Stomach smooth muscle (tissue), 2 donors: Measurements from ENCODE around the gene HHAT.

ENCODE experiments used
- H3K27ac ChIP-seq: one replicate; pipeline ENCODE4 v1.7.0; 2013; ENCODE audit warnings: mild to moderate bottlenecking, low read length, inconsistent platforms
- H3K27me3 ChIP-seq, 2 donors: one replicate each; pipeline ENCODE4 v1.7.0; 2013; ENCODE audit warnings: low read length in 2 of 2; ENCODE audit not compliant: insufficient read depth in 2 of 2, control insufficient read depth in 1 of 2
- H3K36me3 ChIP-seq, 2 donors: one replicate each; pipeline ENCODE4 v1.7.0; 2013; ENCODE audit warnings: low read length in 2 of 2; ENCODE audit not compliant: control insufficient read depth in 2 of 2, insufficient read depth in 2 of 2
- H3K4me1 ChIP-seq: one replicate; pipeline ENCODE4 v1.7.0; 2013; ENCODE audit warnings: low read length; ENCODE audit not compliant: control insufficient read depth, insufficient read depth
- H3K4me3 ChIP-seq, 2 donors: one replicate each; pipeline ENCODE4 v1.7.0; 2013; ENCODE audit warnings: low read length in 2 of 2
- H3K9ac ChIP-seq, 2 donors: one replicate each; pipeline ENCODE4 v1.7.0; 2013; ENCODE audit warnings: low read length in 2 of 2, mild to moderate bottlenecking in 1 of 2
- H3K9me3 ChIP-seq, 2 donors: one replicate each; pipeline ENCODE4 v1.7.0; 2013; ENCODE audit warnings: low read length in 2 of 2; ENCODE audit not compliant: control insufficient read depth in 2 of 2
- donor health status: healthy.
- donor health status: Pancreatic carcinoma.

The HHAT gene

DNA sequence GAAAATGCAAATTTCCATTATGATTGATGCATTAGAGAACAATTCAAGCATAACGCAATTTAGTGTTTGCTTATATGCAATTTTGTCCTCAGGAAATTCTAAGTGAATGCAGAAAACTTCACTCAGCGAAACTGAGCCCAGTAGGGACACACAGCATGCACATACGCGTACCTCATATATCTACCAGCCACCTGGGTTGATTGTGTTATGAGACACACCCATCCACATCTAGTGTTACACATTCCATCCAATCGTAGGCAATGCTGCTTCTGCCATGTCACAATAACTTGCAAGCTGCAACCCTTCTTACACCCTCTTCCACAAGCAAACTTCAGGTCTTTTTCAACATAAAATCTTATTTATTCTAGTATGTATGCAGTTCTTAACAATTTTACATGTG, 312.9 kb downstream of the HHAT start:
- Histone ChIP-seq H3K36me3 (no peaks in the 10 kb centered on the region), H3K4me3 (no peak overlapping the region), H3K9ac (no peak overlapping the region), H3K9me3 (no peaks in the 10 kb centered on the region), H3K27me3 (no peaks in the 10 kb centered on the region), H3K4me1 (no peaks in the 10 kb centered on the region), H3K27ac (no peak overlapping the region)

DNA sequence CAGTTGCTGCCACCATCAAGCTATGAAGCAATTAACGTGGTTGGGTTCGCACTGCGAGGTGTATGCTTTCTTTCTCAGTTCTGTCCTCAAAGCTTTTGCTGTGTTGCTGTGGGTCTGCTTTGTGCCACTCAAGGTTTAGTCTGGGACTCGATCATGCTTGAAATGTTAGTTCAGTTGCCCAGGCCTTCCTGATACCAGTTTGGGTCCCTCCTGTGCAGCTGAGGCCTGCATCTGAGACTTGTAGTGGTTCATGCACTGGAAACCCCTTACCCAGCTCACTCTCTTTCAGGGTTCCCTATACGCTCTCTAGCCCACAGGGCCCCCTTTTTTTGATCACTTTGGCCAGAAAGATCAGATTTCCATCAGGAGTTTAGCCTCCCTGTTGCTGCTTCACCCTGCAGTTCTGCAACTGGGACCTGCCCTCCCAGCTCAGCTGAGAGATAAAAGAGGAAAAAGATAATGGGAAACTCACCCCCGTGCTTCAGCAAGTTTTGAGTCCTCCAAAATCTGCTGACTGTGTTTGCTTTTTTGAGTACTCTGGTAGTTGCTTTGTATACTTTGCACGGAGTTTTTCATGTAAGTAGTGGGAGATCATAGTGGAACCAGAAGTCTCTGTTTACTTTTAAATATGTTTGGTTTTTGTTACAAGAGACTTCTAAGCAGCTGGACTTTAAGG, 317.0 kb downstream of the HHAT start:
- Histone ChIP-seq H3K27ac (no peak overlapping the region), H3K36me3 (no peaks in the 10 kb centered on the region), H3K4me3 (no peak overlapping the region), H3K4me1 (no peaks in the 10 kb centered on the region), H3K9ac (no peak overlapping the region), H3K27me3 (no peaks in the 10 kb centered on the region), H3K9me3 (no peaks in the 10 kb centered on the region)

DNA sequence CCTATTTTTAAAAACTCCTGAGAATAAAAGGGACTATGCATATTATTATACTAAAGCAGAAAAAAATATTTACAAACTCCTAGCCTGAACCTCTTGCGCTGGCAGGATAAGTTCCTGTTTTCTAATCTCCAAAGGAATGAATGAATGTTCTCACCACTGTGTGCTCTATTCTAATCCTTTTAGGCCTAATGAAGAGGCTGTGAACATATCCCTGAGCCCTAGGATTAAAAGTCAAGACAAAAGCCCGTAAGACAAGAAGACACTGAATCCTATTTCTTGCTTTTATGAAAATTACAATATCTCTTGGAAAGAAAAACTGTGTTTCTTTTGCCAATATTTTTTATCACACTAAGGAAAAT, 317.5 kb downstream of the HHAT start:
- no peaks in the 10 kb centered on the region for H3K9me3 ChIP-seq
- H3K27ac ChIP-seq, result no peak overlapping the region
- no peaks in the 10 kb centered on the region for H3K36me3 ChIP-seq
- H3K27me3 ChIP-seq, result no peaks in the 10 kb centered on the region
- H3K9ac ChIP-seq, result no peak overlapping the region
- no peaks in the 10 kb centered on the region for H3K4me1 ChIP-seq
- H3K4me3 ChIP-seq, result no peak overlapping the region

DNA sequence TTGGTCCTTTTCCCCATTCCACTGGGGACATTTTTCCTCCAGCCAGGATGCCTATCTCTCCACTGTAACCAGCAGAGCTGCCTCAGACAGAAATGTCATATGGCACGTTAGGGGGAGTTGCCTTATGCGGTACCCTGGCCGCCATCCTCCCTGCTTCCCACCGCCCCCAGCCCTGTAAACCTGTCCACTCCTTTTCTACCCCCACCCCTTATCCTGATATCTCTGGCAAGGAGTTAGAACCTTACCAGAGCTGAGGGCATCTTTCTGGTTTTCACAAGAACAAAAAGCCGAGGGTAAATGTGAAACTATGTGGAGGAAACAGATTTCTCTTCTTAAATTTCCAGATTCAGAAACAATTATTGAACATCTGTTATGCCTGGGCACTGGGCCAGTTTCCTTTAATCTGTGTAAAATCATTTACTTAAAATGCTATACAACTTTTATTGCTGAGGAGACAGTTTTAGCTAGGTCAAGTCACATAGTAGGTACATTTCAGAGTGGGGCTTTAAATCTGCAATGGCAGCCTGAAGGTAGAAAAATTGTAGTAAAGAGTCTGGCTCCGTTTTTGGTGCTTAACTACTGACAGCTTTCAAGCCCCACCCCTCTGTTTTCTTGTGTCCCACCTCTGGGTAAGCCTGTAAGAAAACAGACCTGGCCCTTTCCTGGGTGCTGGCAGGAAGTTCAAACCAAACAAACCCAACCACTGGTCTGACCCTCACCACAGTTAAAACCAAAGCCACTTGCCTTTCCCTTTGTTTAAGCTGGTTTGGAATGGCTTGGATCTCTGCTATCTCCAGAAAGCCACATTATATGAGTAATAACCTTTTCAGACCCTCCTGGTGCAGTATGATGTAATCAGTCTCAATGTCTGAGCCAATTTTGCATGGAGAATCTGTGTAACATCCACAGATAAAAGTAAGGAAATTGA, 319.0 kb downstream of the HHAT start:
- H3K9me3 ChIP-seq, result no peaks in the 10 kb centered on the region
- no peaks in the 10 kb centered on the region for H3K4me1 ChIP-seq
- no peaks in the 10 kb centered on the region for H3K27me3 ChIP-seq
- H3K27ac ChIP-seq, result no peak overlapping the region
- H3K36me3 ChIP-seq, result no peaks in the 10 kb centered on the region
- H3K9ac ChIP-seq, result no peak overlapping the region
- H3K4me3 ChIP-seq, result no peak overlapping the region

DNA sequence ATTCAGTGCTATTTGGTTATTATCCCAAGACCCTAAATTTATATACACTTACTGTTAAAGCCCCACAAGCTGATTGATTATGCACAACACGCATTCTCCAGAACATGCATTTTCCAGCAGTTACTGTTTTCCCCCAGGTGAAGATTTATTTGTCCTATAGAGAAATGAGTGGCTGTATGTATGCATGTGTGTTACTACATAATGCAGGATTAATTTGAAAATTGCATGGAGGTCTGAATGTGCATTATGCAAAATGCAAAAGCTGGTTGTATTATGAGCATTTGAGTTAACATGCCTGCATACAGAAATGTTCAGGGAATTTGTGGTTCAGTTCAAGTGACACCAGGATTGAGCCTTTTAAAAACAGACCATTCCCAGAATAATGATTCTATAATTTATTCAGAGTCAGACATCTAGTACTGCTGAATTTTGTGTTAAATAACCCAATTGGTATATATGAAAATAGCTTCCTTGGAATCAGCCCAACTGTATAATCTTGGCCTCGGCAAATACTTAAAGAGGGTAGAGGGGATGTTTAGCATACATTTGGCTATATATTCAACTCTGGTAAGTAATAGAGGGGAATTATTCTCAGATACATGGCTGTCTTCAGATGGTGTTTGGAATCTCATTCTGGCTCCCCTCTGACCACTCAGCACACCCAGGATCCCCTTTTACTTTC, 320.0 kb downstream of the HHAT start:
- Histone ChIP-seq H3K4me1 (no peaks in the 10 kb centered on the region), H3K27ac (no peak overlapping the region), H3K36me3 (no peaks in the 10 kb centered on the region), H3K4me3 (no peak overlapping the region), H3K9me3 (no peaks in the 10 kb centered on the region), H3K9ac (no peak overlapping the region), H3K27me3 (no peaks in the 10 kb centered on the region)

DNA sequence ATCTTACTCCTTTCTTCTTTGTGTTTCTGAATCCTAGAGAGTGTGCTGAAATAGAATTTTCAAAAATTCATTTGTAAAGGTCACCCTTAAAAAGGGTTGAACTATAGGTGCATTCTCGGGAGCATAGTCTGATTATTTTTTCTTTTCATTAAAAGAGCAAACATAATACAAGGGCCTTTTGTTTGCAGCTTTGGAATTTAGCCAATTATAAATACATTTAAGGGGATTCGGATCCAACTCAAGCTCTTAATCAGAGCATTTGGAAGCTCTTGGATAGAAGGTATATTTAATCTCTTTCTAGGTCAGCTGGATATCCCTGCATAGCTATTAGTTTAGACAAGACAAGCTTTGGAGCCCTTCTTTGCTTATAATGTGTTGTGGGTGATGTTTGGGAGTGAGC, 321.7 kb downstream of the HHAT start:
- Histone ChIP-seq H3K27me3 (no peaks in the 10 kb centered on the region), H3K27ac (no peak overlapping the region), H3K4me3 (no peak overlapping the region), H3K4me1 (no peaks in the 10 kb centered on the region), H3K9me3 (no peaks in the 10 kb centered on the region), H3K9ac (no peak overlapping the region), H3K36me3 (no peaks in the 10 kb centered on the region)

DNA sequence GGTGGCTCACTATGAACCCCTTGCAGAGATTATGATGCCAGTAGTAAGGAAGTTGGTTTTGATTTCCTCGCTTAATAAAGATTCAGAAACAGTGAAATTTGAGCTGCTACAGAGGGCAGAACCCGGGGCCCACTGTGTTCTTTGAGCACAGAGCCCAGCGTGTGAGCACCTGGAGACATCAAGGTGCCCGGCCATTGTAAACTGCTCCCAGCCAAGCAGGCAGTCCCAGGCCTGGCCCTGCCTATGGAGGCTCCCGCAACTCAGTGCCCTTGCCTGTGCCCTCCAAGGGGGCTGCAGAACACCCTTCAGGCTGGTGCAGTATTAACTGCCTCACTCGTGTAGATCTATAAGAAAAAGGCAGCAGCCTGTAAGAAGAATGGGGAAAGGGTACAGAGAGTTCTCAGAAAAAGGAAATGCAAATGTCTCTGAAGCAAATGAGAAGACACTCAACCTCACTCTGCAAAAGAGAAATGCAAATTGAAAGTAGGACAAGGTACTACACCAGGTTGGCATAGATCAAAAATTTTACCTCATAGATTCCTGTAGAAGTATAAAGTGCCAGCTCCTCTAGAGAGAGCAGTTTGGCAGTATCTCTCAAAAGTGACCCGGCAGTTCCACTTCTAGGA, 323.7 kb downstream of the HHAT start:
- no peaks in the 10 kb centered on the region for H3K9me3 ChIP-seq
- H3K9ac ChIP-seq, result no peak overlapping the region
- H3K27ac ChIP-seq, result no peak overlapping the region
- no peak overlapping the region for H3K4me3 ChIP-seq
- H3K4me1 ChIP-seq, result no peaks in the 10 kb centered on the region
- no peaks in the 10 kb centered on the region for H3K36me3 ChIP-seq
- H3K27me3 ChIP-seq, result no peaks in the 10 kb centered on the region

DNA sequence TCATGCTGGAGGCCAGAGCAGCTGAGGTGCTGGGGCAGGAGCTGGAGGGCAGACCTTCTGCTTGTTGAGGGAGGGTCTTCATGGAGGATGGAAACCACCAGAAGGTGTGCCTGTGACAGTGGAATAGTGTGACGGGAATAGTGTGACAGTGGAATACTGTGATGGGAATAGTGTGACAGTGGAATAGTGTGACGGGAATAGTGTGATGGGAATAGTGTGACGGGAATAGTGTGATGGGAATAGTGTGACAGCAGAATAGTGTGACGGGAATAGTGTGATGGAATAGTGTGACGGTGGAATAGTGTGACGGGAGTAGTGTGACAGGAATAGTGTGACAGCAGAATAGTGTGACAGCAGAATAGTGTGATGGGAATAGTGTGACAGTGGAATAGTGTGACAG, 325.1 kb downstream of the HHAT start:
- Histone ChIP-seq H3K9ac (no peak overlapping the region), H3K27me3 (no peaks in the 10 kb centered on the region), H3K9me3 (peaks cover 2% of the 10 kb centered on the region in 2 donors), H3K4me3 (no peak overlapping the region), H3K4me1 (no peaks in the 10 kb centered on the region), H3K27ac (no peak overlapping the region), H3K36me3 (no peaks in the 10 kb centered on the region)

DNA sequence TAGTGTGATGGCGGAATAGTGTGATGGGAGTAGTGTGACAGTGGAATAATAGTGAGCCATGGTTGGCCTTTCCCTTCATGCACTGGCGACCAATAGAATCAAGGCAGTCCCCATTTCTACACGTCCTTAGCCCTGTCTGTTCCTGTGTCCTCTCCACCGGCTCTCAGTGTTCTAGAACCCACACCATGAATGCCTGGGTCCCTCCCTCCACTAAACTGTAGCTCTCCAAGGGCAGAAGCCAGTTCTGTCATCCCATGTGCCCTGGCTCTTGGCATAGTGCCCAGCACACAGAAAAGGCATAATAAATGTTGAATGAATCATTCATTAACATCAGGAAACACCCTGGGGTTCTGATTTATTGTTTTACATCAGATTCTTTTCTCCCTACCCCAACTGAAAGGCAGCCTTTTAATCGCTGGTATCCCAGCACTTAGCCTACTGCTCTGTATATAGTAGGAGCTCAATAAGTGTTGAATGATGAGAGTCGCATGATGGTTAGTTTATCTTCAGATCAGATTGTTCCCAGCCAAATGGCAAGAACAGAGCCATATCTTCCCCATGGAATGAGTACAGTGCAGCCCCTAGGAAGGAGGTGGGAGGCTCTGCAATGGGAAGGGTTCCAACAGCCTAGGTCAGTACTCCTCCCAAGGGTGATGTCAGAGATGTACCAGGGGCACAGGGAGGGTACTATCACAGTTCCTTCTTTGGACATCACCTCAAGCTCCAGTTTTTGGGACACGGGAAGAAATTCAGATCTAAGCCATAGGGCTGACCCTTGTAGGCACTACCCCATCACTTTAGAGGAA, 325.7 kb downstream of the HHAT start:
- H3K4me1 ChIP-seq, result no peaks in the 10 kb centered on the region
- H3K36me3 ChIP-seq, result no peaks in the 10 kb centered on the region
- no peaks in the 10 kb centered on the region for H3K27me3 ChIP-seq
- H3K27ac ChIP-seq, result no peak overlapping the region
- H3K4me3 ChIP-seq, result no peak overlapping the region
- H3K9ac ChIP-seq, result no peak overlapping the region
- peaks cover 2% of the 10 kb centered on the region in 2 donors for H3K9me3 ChIP-seq

DNA sequence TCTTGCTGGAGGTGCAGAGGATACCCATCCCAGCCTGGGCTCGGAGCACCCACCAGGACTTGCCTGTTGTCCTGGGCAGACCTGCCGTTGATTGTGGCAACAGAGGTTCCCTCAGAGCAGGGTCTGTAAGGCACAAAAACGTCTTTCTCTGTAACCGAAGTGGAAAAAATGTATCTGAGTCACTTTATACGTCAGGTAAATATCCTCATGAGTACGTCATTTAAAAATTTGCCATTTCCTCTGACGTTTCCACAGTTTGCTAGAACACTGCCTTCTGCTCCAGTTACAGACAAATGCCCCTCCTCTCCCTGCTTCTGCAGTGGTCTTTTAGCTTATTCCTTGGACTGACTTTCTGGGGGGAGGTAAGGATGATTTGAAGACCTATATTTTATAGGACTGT, 326.8 kb downstream of the HHAT start:
- Histone ChIP-seq H3K36me3 (no peaks in the 10 kb centered on the region), H3K4me1 (no peaks in the 10 kb centered on the region), H3K9me3 (peaks cover 2% of the 10 kb centered on the region in 2 donors), H3K27ac (no peak overlapping the region), H3K4me3 (no peak overlapping the region), H3K27me3 (no peaks in the 10 kb centered on the region), H3K9ac (no peak overlapping the region)
